ENCODE measurements around the gene SLC38A10. TPM values are rescaled to one million over a fixed set of nuclear protein-coding genes. Genes with fewer than 3 reads are reported as not detected.

SLC38A10 gene
- total RNA-seq, 1 donor from 2014 or later, result 120 TPM

- no peak overlapping the region for H3K27ac Mint-ChIP-seq (ENCODE audit: unreplicated experiment)
- peaks cover 10% of the 10 kb centered on the region for H3K36me3 Mint-ChIP-seq (ENCODE audit: unreplicated experiment)
- peaks cover 17% of the 10 kb centered on the region for H3K4me1 Mint-ChIP-seq (ENCODE audit: unreplicated experiment)
- no peak overlapping the region for H3K4me3 Mint-ChIP-seq (ENCODE audit: unreplicated experiment)
- DNase-seq (ENCODE audit: extremely low spot score, unreplicated experiment), result no peak
- H3K27me3 Mint-ChIP-seq (ENCODE audit: unreplicated experiment), result no peaks in the 10 kb centered on the region
- TF ChIP-seq CTCF (IDR thresholded peaks at IDR 0.05), result no peak
- H3K9me3 Mint-ChIP-seq (ENCODE audit: unreplicated experiment), result no peaks in the 10 kb centered on the region
These were observed 44.6 kb downstream of the SLC38A10 start for GRCh38 chr17:81250286-81251093.

- TF ChIP-seq CTCF (IDR thresholded peaks at IDR 0.05), result no peak
- no peak overlapping the region for H3K27ac Mint-ChIP-seq (ENCODE audit: unreplicated experiment)
- H3K27me3 Mint-ChIP-seq (ENCODE audit: unreplicated experiment), result no peaks in the 10 kb centered on the region
- H3K9me3 Mint-ChIP-seq (ENCODE audit: unreplicated experiment), result no peaks in the 10 kb centered on the region
- DNase-seq (ENCODE audit: extremely low spot score, unreplicated experiment), result no peak
- H3K4me1 Mint-ChIP-seq (ENCODE audit: unreplicated experiment), result peaks cover 11% of the 10 kb centered on the region
- no peak overlapping the region for H3K4me3 Mint-ChIP-seq (ENCODE audit: unreplicated experiment)
- H3K36me3 Mint-ChIP-seq (ENCODE audit: unreplicated experiment), result peaks cover 10% of the 10 kb centered on the region
These were observed 45.7 kb downstream of the SLC38A10 start for GRCh38 chr17:81249223-81250040.

- H3K4me1 Mint-ChIP-seq (ENCODE audit: unreplicated experiment), result peaks cover 11% of the 10 kb centered on the region
- H3K27ac Mint-ChIP-seq (ENCODE audit: unreplicated experiment), result no peak overlapping the region
- H3K9me3 Mint-ChIP-seq (ENCODE audit: unreplicated experiment), result no peaks in the 10 kb centered on the region
- DNase-seq (ENCODE audit: extremely low spot score, unreplicated experiment), result no peak
- H3K27me3 Mint-ChIP-seq (ENCODE audit: unreplicated experiment), result no peaks in the 10 kb centered on the region
- H3K36me3 Mint-ChIP-seq (ENCODE audit: unreplicated experiment), result peaks cover 10% of the 10 kb centered on the region
- H3K4me3 Mint-ChIP-seq (ENCODE audit: unreplicated experiment), result no peak overlapping the region
- no peak for TF ChIP-seq CTCF (IDR thresholded peaks at IDR 0.05)
These were observed 46.5 kb downstream of the SLC38A10 start for GRCh38 chr17:81248649-81249048.

- H3K27ac Mint-ChIP-seq (ENCODE audit: unreplicated experiment), result no peak overlapping the region
- H3K36me3 Mint-ChIP-seq (ENCODE audit: unreplicated experiment), result peaks cover 4% of the 10 kb centered on the region
- H3K4me3 Mint-ChIP-seq (ENCODE audit: unreplicated experiment), result no peak overlapping the region
- no peaks in the 10 kb centered on the region for H3K27me3 Mint-ChIP-seq (ENCODE audit: unreplicated experiment)
- no peak for TF ChIP-seq CTCF (IDR thresholded peaks at IDR 0.05)
- H3K4me1 Mint-ChIP-seq (ENCODE audit: unreplicated experiment), result peaks cover 5% of the 10 kb centered on the region
- no peaks in the 10 kb centered on the region for H3K9me3 Mint-ChIP-seq (ENCODE audit: unreplicated experiment)
- DNase-seq (ENCODE audit: extremely low spot score, unreplicated experiment), result no peak
These were observed 47.6 kb downstream of the SLC38A10 start for GRCh38 chr17:81247339-81247990.

All from osteocyte (in vitro differentiated cells).